ENCODE measurements around the gene PAQR4. TPM values are rescaled to one million over a fixed set of nuclear protein-coding genes. Genes with fewer than 3 reads are reported as not detected.

Gene PAQR4
- polyA plus RNA-seq, 3 donors = 6.3 to 14.2 (median 8.9) TPM

GRCh38 chr16:3020604-3021448 is 51.7 kb downstream of the PAQR4 start:
- peak overlapping the region; percentile 36 to 96 for H3K27ac ChIP-seq (ENCODE audit: low read depth in 1 of 2, low read length in 2 of 2)
- peak overlapping the region; percentile 69 for H2AFZ ChIP-seq (ENCODE audit: insufficient read depth, low read depth, low read length, poor library complexity, severe bottlenecking)
- H3K36me3 ChIP-seq (replicated peaks in 1 of 2; ENCODE audit: control insufficient read depth in 1 of 2, insufficient read depth in 2 of 2, low read length in 2 of 2) = peaks cover 4 to 5% of the 10 kb centered on the region in 2 donors

More at GRCh38 chr16:3020604-3021448, 51.7 kb downstream of the PAQR4 start:
- peak; percentile 63 to 76 (median 76) for DNase-seq
- no peaks in the 10 kb centered on the region for H3K79me2 ChIP-seq (ENCODE audit: insufficient read depth, low read length)
- peak overlapping the region; percentile 47 to 91 (median 60) for H3K4me3 ChIP-seq (replicated peaks in 1 of 3; ENCODE audit: low read depth in 2 of 3, low read length in 3 of 3)
- H3K27me3 ChIP-seq (ENCODE audit: control insufficient read depth in 2 of 2, insufficient read depth in 2 of 2, low read length in 2 of 2) = peaks cover 0 to 20% of the 10 kb centered on the region in 2 donors
- TF ChIP-seq CTCF (IDR thresholded peaks at IDR 0.05) = no peak
- Mint-ChIP-seq H3K27ac (peak overlapping the region; percentile 62 to 99 (median 95)), H3K4me3 (peak overlapping the region; percentile 88 to 96), H3K4me1 (peaks cover 54% of the 10 kb centered on the region), H3K9me3 (peaks cover 0 to 8% (median 0%) of the 10 kb centered on the region in 7 donors), H3K36me3 (peaks cover 3 to 6% of the 10 kb centered on the region in 2 donors), H3K27me3 (ENCODE audit: low read depth in 3 of 3) (peaks cover 22 to 30% (median 24%) of the 10 kb centered on the region in 3 donors)
- H3K9me3 ChIP-seq (replicated peaks in 1 of 2; ENCODE audit: control insufficient read depth in 1 of 2, insufficient read depth in 1 of 2, low read length in 2 of 2) = no peaks in the 10 kb centered on the region
- peak overlapping the region; percentile 99 for H3K4me2 ChIP-seq (replicated peaks; ENCODE audit: extremely low read depth, low read length, poor library complexity, severe bottlenecking)
- H3K9ac ChIP-seq (ENCODE audit: insufficient read depth, low read length, poor library complexity, severe bottlenecking) = peak overlapping the region; percentile 59
- peaks cover 48% of the 10 kb centered on the region for H4K20me1 ChIP-seq (ENCODE audit: insufficient read depth, low read length)
- under 1% methylated on average over 46 of the region's 57 CpGs for WGBS (ENCODE audit: insufficient coverage)
- intact Hi-C loops (cut with micrococcal nuclease) = loop anchor here (2.0 to 10.0 kb wide), 5 partner anchors 14 to 1251 kb away; partner anchors contain the start of genes ELOB (in 1 of the 2), PAQR4 (in 1 of the 2) and TFAP4 (in 1 of the 2)
- peaks cover 62 to 64% of the 10 kb centered on the region in 2 donors for H3K4me1 ChIP-seq (ENCODE audit: control insufficient read depth in 1 of 2, insufficient read depth in 2 of 2, low read length in 2 of 2)
